NCI-H1436 treated with DMSO at 0.1 percent for 48 hours (cell line): ENCODE results near the gene ATG12.

Source experiments
- DNase-seq: peaks from one replicate; lab custom pipeline; 2025; lab: John Stamatoyannopoulos, UW

The ATG12 gene

GRCh38 chr5:115806986-115807653 lies 34.2 kb downstream of the ATG12 start:
- no peak for DNase-seq

- no peak for DNase-seq
These were observed 39.4 kb downstream of the ATG12 start for GRCh38 chr5:115801984-115802383.

GRCh38 chr5:115801152-115801551 lies 40.2 kb downstream of the ATG12 start:
- no peak for DNase-seq

GRCh38 chr5:115800108-115800507 lies 41.3 kb downstream of the ATG12 start:
- DNase-seq = no peak

- no peak for DNase-seq
These were observed 43.1 kb downstream of the ATG12 start for GRCh38 chr5:115798252-115798651.

GRCh38 chr5:115796656-115797055 lies 44.7 kb downstream of the ATG12 start:
- DNase-seq = no peak

- DNase-seq = no peak
These were observed 45.7 kb downstream of the ATG12 start for GRCh38 chr5:115795700-115796099.

- DNase-seq = no peak
These were observed 52.9 kb downstream of the ATG12 start for GRCh38 chr5:115788440-115788839.

GRCh38 chr5:115787426-115787825 lies 53.9 kb downstream of the ATG12 start:
- no peak for DNase-seq

- DNase-seq = no peak
These were observed 55.8 kb downstream of the ATG12 start for GRCh38 chr5:115785381-115786065.

- no peak for DNase-seq
These were observed 62.9 kb downstream of the ATG12 start for GRCh38 chr5:115778417-115778816.
